H1 (cell line): ENCODE measurements around the gene PTPN3.

ENCODE experiments used
- CHD1 ChIP-seq: IDR thresholded peaks from 2 replicates; pipeline ENCODE4 v1.6.1; 2012; ENCODE audit warnings: low read depth, low read length, improper control_type of control experiment
- EP300 ChIP-seq, 2 experiments: IDR thresholded peaks; 1 replicate in 1 of 2; 2 replicates in 1 of 2; pipeline ENCODE4 v1.6.1; 2011 to 2012; ENCODE audit warnings: low read depth in 2 of 2, low read length in 2 of 2, mild to moderate bottlenecking in 2 of 2, borderline replicate concordance in 1 of 2, inconsistent platforms in 1 of 2, moderate library complexity in 1 of 2
- EZH2 ChIP-seq: fragments of 200-600 bp; sonication (generic); IDR thresholded peaks from 2 replicates; pipeline ENCODE4 v1.7.1; 2012; ENCODE audit warnings: low read depth, mild to moderate bottlenecking, moderate library complexity, low read length, inconsistent platforms; ENCODE audit not compliant: severe bottlenecking
- RFX5 ChIP-seq: IDR thresholded peaks from 2 replicates; pipeline ENCODE4 v1.6.1; 2011; ENCODE audit warnings: low read depth, low read length, improper control_type of control experiment, borderline replicate concordance
- RNF2 ChIP-seq: fragments of 200-900, 300-1000 bp; sonication (generic); IDR thresholded peaks from 2 replicates; pipeline ENCODE4 v1.7.1; 2016; ENCODE audit warnings: borderline replicate concordance, low read depth, mild to moderate bottlenecking, antibody characterized with exemption, low read length; ENCODE audit not compliant: poor library complexity, severe bottlenecking; ENCODE audit errors: missing control alignments
- SUZ12 ChIP-seq: fragments of 200-600 bp; sonication (generic); IDR thresholded peaks from 2 replicates; pipeline ENCODE4 v1.6.1; 2012; ENCODE audit warnings: mild to moderate bottlenecking, inconsistent platforms, low read length, moderate library complexity, mixed read lengths
- TAF1 ChIP-seq: IDR thresholded peaks from 2 replicates; pipeline ENCODE4 v1.6.1; 2011; ENCODE audit warnings: mild to moderate bottlenecking, low read depth, low read length
- TCF12 ChIP-seq: IDR thresholded peaks from 2 replicates; pipeline ENCODE4 v1.6.1; 2011; ENCODE audit warnings: low read depth, mild to moderate bottlenecking, low read length
- TF ChIP-seq, protein P1 (sequence below), 3 experiments: IDR thresholded peaks; 1 replicate in 2 of 3; 2 replicates in 1 of 3; pipeline versions ENCODE4 v1.5.1 to v1.6.1; 2011; ENCODE audit warnings: low read length in 3 of 3, mild to moderate bottlenecking in 3 of 3, inconsistent platforms in 2 of 3, low read depth in 1 of 3, moderate library complexity in 1 of 3; ENCODE audit not compliant: insufficient read depth in 1 of 3; ENCODE audit errors: control extremely low read depth in 1 of 3
- TF ChIP-seq, protein P2 (sequence below): IDR thresholded peaks from 2 replicates; pipeline ENCODE4 v1.6.1; 2012; ENCODE audit warnings: low read length, inconsistent platforms
- TF ChIP-seq, protein P3 (sequence below): IDR thresholded peaks from 2 replicates; pipeline ENCODE4 v1.6.1; 2011; ENCODE audit warnings: low read depth, mild to moderate bottlenecking, low read length; ENCODE audit not compliant: insufficient read depth

DNA sequence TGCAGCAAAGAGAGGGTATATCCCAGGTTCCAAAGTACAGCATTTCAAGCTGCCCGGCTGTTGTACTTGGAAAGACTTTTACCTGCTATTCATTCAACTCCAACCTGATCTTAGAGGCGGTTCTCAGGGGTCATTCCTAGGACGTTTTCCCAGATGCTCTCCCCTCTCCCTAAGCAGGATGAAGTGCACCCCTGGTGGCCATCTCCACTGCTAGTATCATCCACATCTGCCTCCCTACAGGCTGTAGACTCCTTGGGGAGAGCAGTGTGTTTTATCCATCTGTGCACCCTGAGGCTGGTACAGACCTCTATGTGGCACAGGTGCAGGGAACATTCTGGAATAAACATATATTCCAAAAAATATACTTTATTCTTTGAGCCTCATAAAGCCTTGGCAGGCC is 56.8 kb downstream of the PTPN3 start:
- TF ChIP-seq TCF12 (no peak), SUZ12 (no peak), RFX5 (no peak), TAF1 (no peak), EZH2 (no peak), RNF2 (no peak), EP300 (IDR thresholded peaks at IDR 0.05; ENCODE audit: borderline replicate concordance in 1 of 2, low read depth in 2 of 2, low read length in 2 of 2) (no peak), CHD1 (no peak)
- TF ChIP-seq, protein P1, sequence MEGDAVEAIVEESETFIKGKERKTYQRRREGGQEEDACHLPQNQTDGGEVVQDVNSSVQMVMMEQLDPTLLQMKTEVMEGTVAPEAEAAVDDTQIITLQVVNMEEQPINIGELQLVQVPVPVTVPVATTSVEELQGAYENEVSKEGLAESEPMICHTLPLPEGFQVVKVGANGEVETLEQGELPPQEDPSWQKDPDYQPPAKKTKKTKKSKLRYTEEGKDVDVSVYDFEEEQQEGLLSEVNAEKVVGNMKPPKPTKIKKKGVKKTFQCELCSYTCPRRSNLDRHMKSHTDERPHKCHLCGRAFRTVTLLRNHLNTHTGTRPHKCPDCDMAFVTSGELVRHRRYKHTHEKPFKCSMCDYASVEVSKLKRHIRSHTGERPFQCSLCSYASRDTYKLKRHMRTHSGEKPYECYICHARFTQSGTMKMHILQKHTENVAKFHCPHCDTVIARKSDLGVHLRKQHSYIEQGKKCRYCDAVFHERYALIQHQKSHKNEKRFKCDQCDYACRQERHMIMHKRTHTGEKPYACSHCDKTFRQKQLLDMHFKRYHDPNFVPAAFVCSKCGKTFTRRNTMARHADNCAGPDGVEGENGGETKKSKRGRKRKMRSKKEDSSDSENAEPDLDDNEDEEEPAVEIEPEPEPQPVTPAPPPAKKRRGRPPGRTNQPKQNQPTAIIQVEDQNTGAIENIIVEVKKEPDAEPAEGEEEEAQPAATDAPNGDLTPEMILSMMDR (IDR thresholded peaks at IDR 0.05; ENCODE audit: control extremely low read depth in 1 of 3, insufficient read depth in 1 of 3, low read depth in 1 of 3, low read length in 3 of 3), result peak; percentile 43 to 61 (median 47)
- TF ChIP-seq, protein P2, sequence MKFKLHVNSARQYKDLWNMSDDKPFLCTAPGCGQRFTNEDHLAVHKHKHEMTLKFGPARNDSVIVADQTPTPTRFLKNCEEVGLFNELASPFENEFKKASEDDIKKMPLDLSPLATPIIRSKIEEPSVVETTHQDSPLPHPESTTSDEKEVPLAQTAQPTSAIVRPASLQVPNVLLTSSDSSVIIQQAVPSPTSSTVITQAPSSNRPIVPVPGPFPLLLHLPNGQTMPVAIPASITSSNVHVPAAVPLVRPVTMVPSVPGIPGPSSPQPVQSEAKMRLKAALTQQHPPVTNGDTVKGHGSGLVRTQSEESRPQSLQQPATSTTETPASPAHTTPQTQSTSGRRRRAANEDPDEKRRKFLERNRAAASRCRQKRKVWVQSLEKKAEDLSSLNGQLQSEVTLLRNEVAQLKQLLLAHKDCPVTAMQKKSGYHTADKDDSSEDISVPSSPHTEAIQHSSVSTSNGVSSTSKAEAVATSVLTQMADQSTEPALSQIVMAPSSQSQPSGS, result no peak
- TF ChIP-seq, protein P3, sequence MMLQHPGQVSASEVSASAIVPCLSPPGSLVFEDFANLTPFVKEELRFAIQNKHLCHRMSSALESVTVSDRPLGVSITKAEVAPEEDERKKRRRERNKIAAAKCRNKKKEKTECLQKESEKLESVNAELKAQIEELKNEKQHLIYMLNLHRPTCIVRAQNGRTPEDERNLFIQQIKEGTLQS, result no peak
